Tibial nerve (tissue), 4 donors: ENCODE results near the gene CYTH1. TPM values are rescaled to one million over a fixed set of nuclear protein-coding genes. Genes with fewer than 3 reads are reported as not detected.

Source experiments
- DNase-seq, 2 donors: peaks; one replicate each; pipeline ENCODE4 v3.0.0-alpha.2; 2019; ENCODE audit warnings: low spot score in 2 of 2
- H3K27ac ChIP-seq, 4 donors: fragments of 200-600 bp; sonication (generic) in 3 of 4; one replicate each; pipeline ENCODE4 v1.5.1; 2017 to 2019; ENCODE audit warnings: mild to moderate bottlenecking in 1 of 4
- H3K27me3 ChIP-seq, 2 donors: fragments of 200-600 bp; sonication (generic) in 1 of 2; one replicate each; pipeline versions ENCODE4 v1.5.1 to v1.6.0; 2017 to 2019
- H3K36me3 ChIP-seq, 3 donors: fragments of 200-600 bp; sonication (generic); one replicate each; pipeline ENCODE4 v1.5.1; 2018 to 2019
- H3K4me1 ChIP-seq, 4 donors: fragments of 200-600 bp; sonication (generic) in 3 of 4; one replicate each; pipeline ENCODE4 v1.5.1; 2017 to 2019
- H3K4me3 ChIP-seq, 4 donors: fragments of 200-600 bp; sonication (generic) in 3 of 4; one replicate each; pipeline ENCODE4 v1.5.1; 2017 to 2019; ENCODE audit warnings: mild to moderate bottlenecking in 1 of 4, moderate library complexity in 1 of 4
- H3K9me3 ChIP-seq, 4 donors: fragments of 200-600 bp; sonication (generic) in 3 of 4; one replicate each; pipeline ENCODE4 v1.5.1; 2017 to 2019
- CTCF ChIP-seq, 5 experiments: fragments of 200-600 bp in 3 of 5; fragments of 450-650 bp in 2 of 5; sonication (generic) in 3 of 5; IDR thresholded peaks; one replicate each; pipeline ENCODE4 v1.5.1; 2016 to 2019; ENCODE audit warnings: antibody characterized with exemption in 5 of 5, mild to moderate bottlenecking in 3 of 5, moderate library complexity in 2 of 5
- EP300 ChIP-seq, 2 donors: sonication (generic); formaldehyde crosslinking; IDR thresholded peaks; one replicate each; pipeline ENCODE4 v1.6.1; 2017; ENCODE audit warnings: antibody characterized with exemption in 2 of 2, mild to moderate bottlenecking in 1 of 2
- POLR2A ChIP-seq, 2 donors: fragments of 450-650 bp; IDR thresholded peaks; one replicate each; pipeline ENCODE4 v1.6.1; 2017; ENCODE audit warnings: antibody characterized with exemption in 2 of 2, mild to moderate bottlenecking in 2 of 2, moderate library complexity in 2 of 2
- WGBS, 2 donors: methylation state at CpG; one replicate each; pipeline ENCODE4 v1.1.5; 2018; 5-methylcytosine and 5-hydroxymethylcytosine counted together
- total RNA-seq, 4 donors: library from RNA; depleted of rRNA; stranded (reverse); fragments of >200 nt; gene quantifications; one replicate each; pipeline ENCODE4 v1.1.0, GENCODE V29; 2016

Gene CYTH1
- total RNA-seq, 4 donors from 2014 or later = 53.1 to 81.0 (median 63.8) TPM

GRCh38 chr17:78726513-78726912 lies 55.6 kb downstream of the CYTH1 start:
- Histone ChIP-seq H3K27me3 (no peaks in the 10 kb centered on the region), H3K27ac (no peak overlapping the region), H3K4me3 (no peak overlapping the region), H3K36me3 (no peaks in the 10 kb centered on the region), H3K4me1 (peaks cover 0 to 41% (median 36%) of the 10 kb centered on the region in 4 donors), H3K9me3 (no peaks in the 10 kb centered on the region)
- WGBS, 2 donors = 93% methylated on average over 13 of the region's 13 CpGs
- DNase-seq = no peak
- TF ChIP-seq EP300 (IDR thresholded peaks at IDR 0.05) (no peak), CTCF (IDR thresholded peaks at IDR 0.05) (no peak), POLR2A (IDR thresholded peaks at IDR 0.05) (no peak)

GRCh38 chr17:78725448-78726021 lies 56.5 kb downstream of the CYTH1 start:
- TF ChIP-seq CTCF (IDR thresholded peaks at IDR 0.05) (no peak), EP300 (IDR thresholded peaks at IDR 0.05) (no peak), POLR2A (IDR thresholded peaks at IDR 0.05) (no peak)
- H3K27ac ChIP-seq = no peak overlapping the region
- no peak for DNase-seq
- H3K36me3 ChIP-seq = no peaks in the 10 kb centered on the region
- peaks cover 0 to 51% (median 44%) of the 10 kb centered on the region in 4 donors for H3K4me1 ChIP-seq
- no peak overlapping the region for H3K4me3 ChIP-seq
- no peaks in the 10 kb centered on the region for H3K27me3 ChIP-seq
- no peaks in the 10 kb centered on the region for H3K9me3 ChIP-seq
- WGBS, 2 donors = 75 to 79% methylated on average over 6 of the region's 6 CpGs

GRCh38 chr17:78724999-78725398 lies 57.1 kb downstream of the CYTH1 start:
- Histone ChIP-seq H3K9me3 (no peaks in the 10 kb centered on the region), H3K27ac (peak overlapping the region in 1 of 4 donors; percentile 82), H3K4me1 (peaks cover 0 to 57% (median 45%) of the 10 kb centered on the region in 4 donors), H3K4me3 (no peak overlapping the region), H3K27me3 (no peaks in the 10 kb centered on the region), H3K36me3 (no peaks in the 10 kb centered on the region)
- 82 to 85% methylated on average over 7 of the region's 7 CpGs for WGBS, 2 donors
- DNase-seq = no peak
- TF ChIP-seq EP300 (IDR thresholded peaks at IDR 0.05) (no peak), CTCF (IDR thresholded peaks at IDR 0.05) (no peak), POLR2A (IDR thresholded peaks at IDR 0.05) (no peak)

GRCh38 chr17:78724544-78724943 lies 57.5 kb downstream of the CYTH1 start:
- Histone ChIP-seq H3K36me3 (no peaks in the 10 kb centered on the region), H3K27ac (peak overlapping the region in 2 of 4 donors; percentile 70 to 82)
- TF ChIP-seq POLR2A (IDR thresholded peaks at IDR 0.05) (no peak), EP300 (IDR thresholded peaks at IDR 0.05) (no peak), CTCF (IDR thresholded peaks at IDR 0.05) (no peak)

GRCh38 chr17:78723957-78724356 lies 58.1 kb downstream of the CYTH1 start:
- Histone ChIP-seq H3K9me3 (no peaks in the 10 kb centered on the region), H3K27ac (peak overlapping the region in 3 of 4 donors; percentile 58 to 82 (median 70)), H3K4me3 (no peak overlapping the region), H3K36me3 (no peaks in the 10 kb centered on the region), H3K4me1 (peaks cover 0 to 67% (median 49%) of the 10 kb centered on the region in 4 donors), H3K27me3 (no peaks in the 10 kb centered on the region)
- DNase-seq = no peak
- TF ChIP-seq EP300 (IDR thresholded peaks at IDR 0.05) = no peak
- TF ChIP-seq POLR2A (IDR thresholded peaks at IDR 0.05) = no peak
- TF ChIP-seq CTCF (IDR thresholded peaks at IDR 0.05) = no peak
- WGBS, 2 donors = 73 to 75% methylated on average over 8 of the region's 8 CpGs

More at GRCh38 chr17:78724544-78724943, 57.5 kb downstream of the CYTH1 start:
- Histone ChIP-seq H3K9me3 (no peaks in the 10 kb centered on the region), H3K4me1 (peaks cover 0 to 61% (median 46%) of the 10 kb centered on the region in 4 donors), H3K27me3 (no peaks in the 10 kb centered on the region), H3K4me3 (no peak overlapping the region)
- no peak for DNase-seq
- WGBS, 2 donors = 24 to 40% methylated on average over 5 of the region's 5 CpGs
